ENCODE data around the gene COL12A1.
A peak's percentile ranks its signal among the peaks of the same experiment; 100 is the strongest.

The COL12A1 gene

GRCh38 chr6:75108333-75108974, 97.4 kb downstream of the COL12A1 start:
- no peak for DNase-seq
- intact Hi-C loops (cut with DNase I): no loop called here

GRCh38 chr6:75107913-75108312, 97.9 kb downstream of the COL12A1 start:
- no peak for DNase-seq
- intact Hi-C loops (cut with DNase I): no loop called here

GRCh38 chr6:75106426-75106825, 99.4 kb downstream of the COL12A1 start:
- DNase-seq: no peak
- intact Hi-C loops (cut with DNase I): no loop called here

GRCh38 chr6:75103431-75103830, 102.4 kb downstream of the COL12A1 start:
- DNase-seq: no peak
- intact Hi-C loops (cut with DNase I): no loop called here

- intact Hi-C loops (cut with DNase I): no loop called here
- DNase-seq: no peak
Observed at GRCh38 chr6:75102301-75102700, 103.6 kb downstream of the COL12A1 start.

- intact Hi-C loops (cut with DNase I): no loop called here
- DNase-seq: no peak
Observed at GRCh38 chr6:75101896-75102295, 104.0 kb downstream of the COL12A1 start.

GRCh38 chr6:75098709-75099108, 107.1 kb downstream of the COL12A1 start:
- DNase-seq: no peak
- intact Hi-C loops (cut with DNase I): no loop called here

GRCh38 chr6:75096966-75097365, 108.9 kb downstream of the COL12A1 start:
- DNase-seq: no peak
- intact Hi-C loops (cut with DNase I): no loop called here

- intact Hi-C loops (cut with DNase I): no loop called here
- DNase-seq: no peak
Observed at GRCh38 chr6:75094614-75095200, 111.1 kb downstream of the COL12A1 start.

- intact Hi-C loops (cut with DNase I): no loop called here
- no peak for DNase-seq
Observed at GRCh38 chr6:75091467-75092190, 114.2 kb downstream of the COL12A1 start.

GRCh38 chr6:75090576-75090975, 115.3 kb downstream of the COL12A1 start:
- intact Hi-C loops (cut with DNase I): no loop called here

GRCh38 chr6:75089921-75090320, 115.9 kb downstream of the COL12A1 start:
- intact Hi-C loops (cut with DNase I): no loop called here

More at GRCh38 chr6:75090576-75090975, 115.3 kb downstream of the COL12A1 start:
- no peak for DNase-seq

GRCh38 chr6:75089151-75089897, 116.5 kb downstream of the COL12A1 start:
- intact Hi-C loops (cut with DNase I): no loop called here
- no peak for DNase-seq

More at GRCh38 chr6:75089921-75090320, 115.9 kb downstream of the COL12A1 start:
- DNase-seq: peak in 2 of 10 donors; percentile 66 to 74

GRCh38 chr6:75085931-75086635, 119.8 kb downstream of the COL12A1 start:
- intact Hi-C loops (cut with DNase I): no loop called here
- DNase-seq: no peak

GRCh38 chr6:75084872-75085381, 120.9 kb downstream of the COL12A1 start:
- DNase-seq: peak in 9 of 10 donors; percentile 11 to 85 (median 29)
- intact Hi-C loops (cut with DNase I): no loop called here

GRCh38 chr6:75084018-75084417, 121.8 kb downstream of the COL12A1 start:
- intact Hi-C loops (cut with DNase I): no loop called here

GRCh38 chr6:75081921-75082320, 123.9 kb downstream of the COL12A1 start:
- no peak for DNase-seq
- intact Hi-C loops (cut with DNase I): no loop called here

More at GRCh38 chr6:75084018-75084417, 121.8 kb downstream of the COL12A1 start:
- DNase-seq: no peak

GRCh38 chr6:75081047-75081446, 124.8 kb downstream of the COL12A1 start:
- no peak for DNase-seq
- intact Hi-C loops (cut with DNase I): no loop called here

- intact Hi-C loops (cut with DNase I): no loop called here
Observed at GRCh38 chr6:75079589-75079988, 126.3 kb downstream of the COL12A1 start.

GRCh38 chr6:75077701-75078100, 128.2 kb downstream of the COL12A1 start:
- DNase-seq: no peak

More at GRCh38 chr6:75079589-75079988, 126.3 kb downstream of the COL12A1 start:
- DNase-seq: no peak

More at GRCh38 chr6:75077701-75078100, 128.2 kb downstream of the COL12A1 start:
- intact Hi-C loops (cut with DNase I): no loop called here

Data from posterior cingulate gyrus (tissue), 11 donors.